ENCODE measurements around the gene LRIG2.
"Not testable (repeated sequence)": the region's sequence is repeated elsewhere in the genome, so short reads cannot be mapped to it uniquely, and the experiment has no call there.

LRIG2 gene

GRCh38 chr1:113129529-113130185 is 56.7 kb downstream of the LRIG2 start:
- no peak for DNase-seq (ENCODE audit: low read depth in 2 of 2)

GRCh38 chr1:113133038-113133437 is 60.0 kb downstream of the LRIG2 start:
- DNase-seq (ENCODE audit: low read depth in 2 of 2) = peak in 1 of 2 donors; percentile 20

- DNase-seq (ENCODE audit: low read depth in 2 of 2) = no peak
Measured at GRCh38 chr1:113133759-113134158, 60.8 kb downstream of the LRIG2 start.

GRCh38 chr1:113135460-113135859 is 62.5 kb downstream of the LRIG2 start:
- DNase-seq (ENCODE audit: low read depth in 2 of 2) = no peak

GRCh38 chr1:113136476-113136875 is 63.5 kb downstream of the LRIG2 start:
- DNase-seq (ENCODE audit: low read depth in 2 of 2) = no peak

GRCh38 chr1:113137563-113137962 is 64.6 kb downstream of the LRIG2 start:
- no peak for DNase-seq (ENCODE audit: low read depth in 2 of 2)

GRCh38 chr1:113138778-113139177 is 65.8 kb downstream of the LRIG2 start:
- DNase-seq (ENCODE audit: low read depth in 2 of 2) = no peak

GRCh38 chr1:113140176-113140575 is 67.2 kb downstream of the LRIG2 start:
- no peak for DNase-seq (ENCODE audit: low read depth in 2 of 2)

GRCh38 chr1:113140588-113141446 is 67.8 kb downstream of the LRIG2 start:
- peak; percentile 22 to 43 for DNase-seq (ENCODE audit: low read depth in 2 of 2)

- DNase-seq (ENCODE audit: low read depth in 2 of 2) = no peak
Measured at GRCh38 chr1:113141650-113142473, 68.9 kb downstream of the LRIG2 start.

- no peak for DNase-seq (ENCODE audit: low read depth in 2 of 2)
Measured at GRCh38 chr1:113142791-113143190, 69.8 kb downstream of the LRIG2 start.

GRCh38 chr1:113146242-113147072 is 73.5 kb downstream of the LRIG2 start:
- no peak for DNase-seq (ENCODE audit: low read depth in 2 of 2)

- no peak for DNase-seq (ENCODE audit: low read depth in 2 of 2)
Measured at GRCh38 chr1:113147073-113147625, 74.2 kb downstream of the LRIG2 start.

GRCh38 chr1:113147826-113148225 is 74.8 kb downstream of the LRIG2 start:
- DNase-seq (ENCODE audit: low read depth in 2 of 2) = no peak

- not testable (repeated sequence) for DNase-seq (ENCODE audit: low read depth in 2 of 2)
Measured at GRCh38 chr1:113150494-113150893, 77.5 kb downstream of the LRIG2 start.

GRCh38 chr1:113153116-113153803 is 80.3 kb downstream of the LRIG2 start:
- DNase-seq (ENCODE audit: low read depth in 2 of 2) = no peak

- DNase-seq (ENCODE audit: low read depth in 2 of 2) = no peak
Measured at GRCh38 chr1:113156368-113156767, 83.4 kb downstream of the LRIG2 start.

GRCh38 chr1:113158743-113159142 is 85.7 kb downstream of the LRIG2 start:
- not testable (repeated sequence) for DNase-seq (ENCODE audit: low read depth in 2 of 2)

GRCh38 chr1:113166473-113166872 is 93.5 kb downstream of the LRIG2 start:
- no peak for DNase-seq (ENCODE audit: low read depth in 2 of 2)

- DNase-seq (ENCODE audit: low read depth in 2 of 2) = no peak
Measured at GRCh38 chr1:113168946-113169345, 95.9 kb downstream of the LRIG2 start.

All from stimulated activated CD4-positive, alpha-beta T cell treated with anti-CD3 and anti-CD28 coated beads, Interleukin-4, amount 100 ng/mL, for 48 hours (primary cell).